ENCODE data around the gene ZNF618. TPM values are rescaled to one million over a fixed set of nuclear protein-coding genes. Genes with fewer than 3 reads are reported as not detected.
A peak's percentile ranks its signal among the peaks of the same experiment; 100 is the strongest.

The ZNF618 gene
- total RNA-seq, 1 donor from 2014 or later = 51.5 TPM

GRCh38 chr9:113863345-113863744 is 12.8 kb upstream of the ZNF618 start:
- no peaks in the 10 kb centered on the region for H3K9me3 Mint-ChIP-seq
- TF ChIP-seq CTCF (conservative IDR thresholded peaks at IDR 0.05) = no peak
- no peak overlapping the region for H3K4me3 Mint-ChIP-seq
- DNase-seq (ENCODE audit: extremely low spot score, unreplicated experiment) = no peak
- no peaks in the 10 kb centered on the region for H3K4me1 Mint-ChIP-seq (ENCODE audit: unreplicated experiment)
- no peak overlapping the region for H3K27ac Mint-ChIP-seq
- H3K27me3 Mint-ChIP-seq = peaks cover 13% of the 10 kb centered on the region
- no peaks in the 10 kb centered on the region for H3K36me3 Mint-ChIP-seq

- DNase-seq (ENCODE audit: extremely low spot score, unreplicated experiment) = no peak
- Mint-ChIP-seq H3K9me3 (no peaks in the 10 kb centered on the region), H3K4me1 (ENCODE audit: unreplicated experiment) (peaks cover 3% of the 10 kb centered on the region), H3K4me3 (no peak overlapping the region), H3K36me3 (no peaks in the 10 kb centered on the region), H3K27ac (no peak overlapping the region), H3K27me3 (peaks cover 12% of the 10 kb centered on the region)
- TF ChIP-seq CTCF (conservative IDR thresholded peaks at IDR 0.05) = no peak
Observed at GRCh38 chr9:113868501-113868900, 7.6 kb upstream of the ZNF618 start.

GRCh38 chr9:113872485-113873143 is 3.5 kb upstream of the ZNF618 start:
- no peaks in the 10 kb centered on the region for H3K36me3 Mint-ChIP-seq
- peaks cover 3% of the 10 kb centered on the region for H3K4me1 Mint-ChIP-seq (ENCODE audit: unreplicated experiment)
- DNase-seq (ENCODE audit: extremely low spot score, unreplicated experiment) = no peak
- H3K9me3 Mint-ChIP-seq = no peaks in the 10 kb centered on the region
- H3K27ac Mint-ChIP-seq = no peak overlapping the region
- H3K27me3 Mint-ChIP-seq = peaks cover 16% of the 10 kb centered on the region
- no peak overlapping the region for H3K4me3 Mint-ChIP-seq
- TF ChIP-seq CTCF (conservative IDR thresholded peaks at IDR 0.05) = no peak

- H3K4me1 Mint-ChIP-seq (ENCODE audit: unreplicated experiment) = peaks cover 9% of the 10 kb centered on the region
- H3K9me3 Mint-ChIP-seq = no peaks in the 10 kb centered on the region
- H3K4me3 Mint-ChIP-seq = peak overlapping the region; percentile 17
- H3K27me3 Mint-ChIP-seq = peaks cover 16% of the 10 kb centered on the region
- no peak for DNase-seq (ENCODE audit: extremely low spot score, unreplicated experiment)
- H3K27ac Mint-ChIP-seq = no peak overlapping the region
- peaks cover 2% of the 10 kb centered on the region for H3K36me3 Mint-ChIP-seq
- no peak for TF ChIP-seq CTCF (conservative IDR thresholded peaks at IDR 0.05)
Observed at GRCh38 chr9:113873446-113873845, 2.7 kb upstream of the ZNF618 start.

- Mint-ChIP-seq H3K27me3 (peaks cover 16% of the 10 kb centered on the region), H3K4me3 (peak overlapping the region; percentile 17), H3K4me1 (ENCODE audit: unreplicated experiment) (peaks cover 13% of the 10 kb centered on the region), H3K9me3 (no peaks in the 10 kb centered on the region), H3K36me3 (peaks cover 6% of the 10 kb centered on the region), H3K27ac (no peak overlapping the region)
- DNase-seq (ENCODE audit: extremely low spot score, unreplicated experiment) = no peak
- TF ChIP-seq CTCF (conservative IDR thresholded peaks at IDR 0.05) = no peak
Observed at GRCh38 chr9:113873926-113874325, 2.2 kb upstream of the ZNF618 start.

Measured in type B pancreatic cell (in vitro differentiated cells).